Epithelial cell of proximal tubule (primary cell): ENCODE measurements around the gene UGT1A10. TPM values are rescaled to one million over a fixed set of nuclear protein-coding genes. Genes with fewer than 3 reads are reported as not detected.

Experiments used
- DNase-seq: peaks from one replicate; pipeline ENCODE4 v3.0.0-alpha.2; 2011; ENCODE audit warnings: low read depth
- H3K4me3 ChIP-seq: 2 replicates; pipeline ENCODE4 v1.5.1; 2011; ENCODE audit warnings: low read depth, mild to moderate bottlenecking, low read length
- total RNA-seq: library from RNA; depleted of rRNA; stranded (reverse); fragments of >200 nt; gene quantifications from 2 replicates; pipeline ENCODE4 v1.2.3, GENCODE V29; 2015
- TF ChIP-seq, protein P1 (sequence below): conservative IDR thresholded peaks from 2 replicates; pipeline ENCODE4 v1.5.1; 2012; ENCODE audit warnings: low read depth, mild to moderate bottlenecking, low read length

The UGT1A10 gene
- total RNA-seq, 1 donor from 2014 or later, result not detected

- TF ChIP-seq, protein P1, sequence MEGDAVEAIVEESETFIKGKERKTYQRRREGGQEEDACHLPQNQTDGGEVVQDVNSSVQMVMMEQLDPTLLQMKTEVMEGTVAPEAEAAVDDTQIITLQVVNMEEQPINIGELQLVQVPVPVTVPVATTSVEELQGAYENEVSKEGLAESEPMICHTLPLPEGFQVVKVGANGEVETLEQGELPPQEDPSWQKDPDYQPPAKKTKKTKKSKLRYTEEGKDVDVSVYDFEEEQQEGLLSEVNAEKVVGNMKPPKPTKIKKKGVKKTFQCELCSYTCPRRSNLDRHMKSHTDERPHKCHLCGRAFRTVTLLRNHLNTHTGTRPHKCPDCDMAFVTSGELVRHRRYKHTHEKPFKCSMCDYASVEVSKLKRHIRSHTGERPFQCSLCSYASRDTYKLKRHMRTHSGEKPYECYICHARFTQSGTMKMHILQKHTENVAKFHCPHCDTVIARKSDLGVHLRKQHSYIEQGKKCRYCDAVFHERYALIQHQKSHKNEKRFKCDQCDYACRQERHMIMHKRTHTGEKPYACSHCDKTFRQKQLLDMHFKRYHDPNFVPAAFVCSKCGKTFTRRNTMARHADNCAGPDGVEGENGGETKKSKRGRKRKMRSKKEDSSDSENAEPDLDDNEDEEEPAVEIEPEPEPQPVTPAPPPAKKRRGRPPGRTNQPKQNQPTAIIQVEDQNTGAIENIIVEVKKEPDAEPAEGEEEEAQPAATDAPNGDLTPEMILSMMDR, result no peak
- DNase-seq, result no peak
- no peak overlapping the region for H3K4me3 ChIP-seq
Observed at GRCh38 chr2:233686928-233687327, 50.7 kb downstream of the UGT1A10 start.

GRCh38 chr2:233688341-233688740, 52.1 kb downstream of the UGT1A10 start:
- no peak for DNase-seq
- TF ChIP-seq, protein P1, result no peak
- H3K4me3 ChIP-seq, result no peak overlapping the region

GRCh38 chr2:233689031-233689430, 52.8 kb downstream of the UGT1A10 start:
- H3K4me3 ChIP-seq, result no peak overlapping the region
- no peak for DNase-seq
- TF ChIP-seq, protein P1, result no peak

DNA sequence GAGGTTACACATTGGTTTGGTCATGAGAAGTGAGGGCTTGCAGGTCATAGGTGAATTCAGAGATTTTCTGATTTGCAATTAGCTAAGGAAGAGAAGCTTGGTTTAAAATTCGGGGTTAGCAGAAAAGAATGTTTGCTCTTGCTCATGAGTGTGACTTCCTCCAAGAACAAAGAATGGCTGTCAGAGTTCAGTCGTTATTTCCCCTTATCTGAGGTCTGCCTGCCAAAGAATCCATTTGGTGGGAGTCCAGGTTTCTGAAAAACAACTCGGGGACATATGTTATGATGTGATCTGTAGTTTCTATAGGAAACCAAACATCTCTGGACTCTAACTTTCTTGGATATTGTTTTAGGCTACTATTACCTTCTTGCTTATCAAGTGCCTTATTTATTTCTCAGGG, 53.3 kb downstream of the UGT1A10 start:
- DNase-seq, result no peak
- TF ChIP-seq, protein P1, result no peak
- no peak overlapping the region for H3K4me3 ChIP-seq

- TF ChIP-seq, protein P1, result no peak
- H3K4me3 ChIP-seq, result no peak overlapping the region
- DNase-seq, result no peak
Observed at GRCh38 chr2:233690444-233690843, 54.2 kb downstream of the UGT1A10 start.

- TF ChIP-seq, protein P1, result no peak
- peak overlapping the region; percentile 48 for H3K4me3 ChIP-seq
- DNase-seq, result no peak
Observed at GRCh38 chr2:233691443-233692433, 55.5 kb downstream of the UGT1A10 start.
